K562 (cell line): ENCODE data around the gene MYCBP. TPM values are rescaled to one million over a fixed set of nuclear protein-coding genes. Genes with fewer than 3 reads are reported as not detected.
A peak's percentile ranks its signal among the peaks of the same experiment; 100 is the strongest.

Experiments used
- CBFA2T2 ChIP-seq: fragments of 450-650 bp; conservative IDR thresholded peaks from 2 replicates; pipeline ENCODE4 v1.6.1; 2017; ENCODE audit warnings: mild to moderate bottlenecking
- E2F1 ChIP-seq: sonication (generic); formaldehyde crosslinking; IDR thresholded peaks from 2 replicates; pipeline ENCODE4 v1.8.1; 2023; ENCODE audit warnings: mild to moderate bottlenecking, missing genetic modification reagents, moderate library complexity
- HMG20A ChIP-seq: fragments of 450-650 bp; formaldehyde crosslinking; conservative IDR thresholded peaks from 2 replicates; pipeline ENCODE4 v1.4.0; 2020; ENCODE audit warnings: mild to moderate bottlenecking, mixed read lengths
- HMGXB4 ChIP-seq: sonication (generic); formaldehyde crosslinking; IDR thresholded peaks from 2 replicates; pipeline ENCODE4 v1.8.1; 2023; ENCODE audit warnings: mild to moderate bottlenecking, missing genetic modification reagents
- MAFG ChIP-seq: fragments of 450-650 bp; conservative IDR thresholded peaks from 2 replicates; pipeline ENCODE4 v1.6.1; 2016; ENCODE audit warnings: missing genetic modification characterization, missing compliant biosample characterization
- RAD51 ChIP-seq: fragments of 450-650 bp; IDR thresholded peaks from 2 replicates; pipeline ENCODE4 v1.7.1; 2016; ENCODE audit warnings: low read depth, mild to moderate bottlenecking, borderline replicate concordance
- TFE3 ChIP-seq: fragments of 450-650 bp; formaldehyde crosslinking; IDR thresholded peaks from 2 replicates; pipeline ENCODE4 v1.4.0; 2020; ENCODE audit warnings: mild to moderate bottlenecking, mixed read lengths
- TOE1 ChIP-seq, 2 experiments: fragments of 450-650 bp in 1 of 2; sonication (generic) in 1 of 2; formaldehyde crosslinking in 1 of 2; IDR thresholded peaks; 2 replicates each; pipeline versions ENCODE4 v1.7.1 to v1.8.0; 2016 to 2022; ENCODE audit warnings: borderline replicate concordance in 2 of 2, mild to moderate bottlenecking in 2 of 2, antibody characterized with exemption in 1 of 2, inconsistent platforms in 1 of 2, low read depth in 1 of 2, missing genetic modification reagents in 1 of 2, moderate library complexity in 1 of 2
- TRIM24 ChIP-seq, 2 experiments: fragments of 450-650 bp; IDR thresholded peaks; 2 replicates each; pipeline ENCODE4 v1.6.1; 2016
- ZHX1 ChIP-seq: fragments of 150-350 bp; conservative IDR thresholded peaks from 2 replicates; pipeline ENCODE4 v1.6.1; 2014; ENCODE audit warnings: low read length
- polyA plus RNA-seq, 8 experiments: library from polyadenylated mRNA; depleted of rRNA in 4 of 8; stranded (reverse) in 5 of 8; unstranded in 3 of 8; fragments of >200 nt; fragmentation: Nextera tagmentation in 2 of 8; fragmentation: Illumina TruSeq in 1 of 8; extraction: Ambion mirVana in 2 of 8; extraction: Trizol in 1 of 8; gene quantifications; 2 replicates each; pipeline versions ENCODE4 v1.2.1 to v1.2.3, GENCODE V29; 2011 to 2014; ENCODE audit warnings: inconsistent platforms in 1 of 8, missing spikeins in 1 of 8
- total RNA-seq, 7 experiments: library from RNA; depleted of rRNA in 6 of 7; stranded (reverse); fragments of >200 nt in 6 of 7; fragmentation: Illumina TruSeq in 2 of 7; extraction: Trizol in 2 of 7; gene quantifications; 2 replicates each; pipeline versions ENCODE4 v1.2.1 to v1.2.3, GENCODE V29; 2011 to 2021; ENCODE audit warnings: low replicate concordance in 1 of 7

Gene MYCBP
- total and polyA plus RNA-seq, 9 of the 15 experiments (the other 6 are each of a cell fraction or from before 2014, with no cell fraction given): 32.3 to 253 (median 72.9) TPM

DNA sequence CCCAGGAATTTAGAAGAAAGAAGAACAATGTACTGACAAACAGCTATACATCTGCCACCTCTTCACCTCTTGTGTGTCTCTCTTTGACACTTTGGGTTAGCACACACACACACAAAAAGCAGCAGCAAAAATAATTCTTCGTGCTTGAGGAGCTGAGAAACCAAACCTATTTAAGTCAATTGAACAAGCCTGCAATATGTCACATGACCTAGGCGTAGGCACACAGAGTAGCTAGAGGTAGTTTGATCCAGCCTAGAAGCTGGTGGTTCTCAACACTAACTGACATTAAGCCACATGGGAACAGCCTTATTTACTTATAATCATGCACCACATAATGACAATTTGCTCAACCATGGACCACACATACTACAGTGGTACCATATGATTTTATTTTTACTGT is 45.8 kb downstream of the MYCBP start (continued):
- TF ChIP-seq E2F1 (CRISPR knock-in tag) (no peak), CBFA2T2 (0 out of 2 replicates have a peak, but pooled peaks have one; percentile 11), ZHX1 (no peak), HMG20A (no peak), RAD51 (peak; percentile 37; the same call in 1 of the 2 replicates), HMGXB4 (no peak), MAFG (tag) (no peak), TFE3 (CRISPR knock-in tag) (peak; percentile 81), TOE1 (IDR thresholded peaks at IDR 0.05; ENCODE audit: borderline replicate concordance) (peak; percentile 21; the same call in 1 of the 2 replicates), TOE1 (CRISPR knock-in tag; IDR thresholded peaks at IDR 0.05; ENCODE audit: borderline replicate concordance, low read depth) (no peak), TRIM24 (IDR thresholded peaks at IDR 0.05) (no peak)
